GM12878 (cell line): ENCODE measurements around the gene ITPKA.

Experiments
- CTCF ChIP-seq, 3 experiments: IDR thresholded peaks in 2 of 3; conservative IDR thresholded peaks in 1 of 3; 2 replicates each; pipeline ENCODE4 v1.5.1; 2011; ENCODE audit warnings: low read depth in 3 of 3, low read length in 3 of 3, mild to moderate bottlenecking in 3 of 3, control low read depth in 2 of 3, moderate library complexity in 2 of 3, inconsistent platforms in 1 of 3, mixed read lengths in 1 of 3; ENCODE audit not compliant: control insufficient read depth in 2 of 3, insufficient read depth in 1 of 3; ENCODE audit errors: extremely low read depth in 1 of 3
- EZH2 ChIP-seq: IDR thresholded peaks from 2 replicates; pipeline ENCODE4 v1.6.1; 2012; ENCODE audit warnings: low read depth, mild to moderate bottlenecking, control low read depth, inconsistent platforms, low read length, borderline replicate concordance; ENCODE audit not compliant: control insufficient read depth

GRCh38 chr15:41476416-41477048 is 17.1 kb upstream of the ITPKA start:
- no peak for TF ChIP-seq CTCF (IDR thresholded peaks at IDR 0.05 in 2 of 3, conservative IDR thresholded peaks at IDR 0.05 in 1 of 3; ENCODE audit: control insufficient read depth in 2 of 3, extremely low read depth in 1 of 3, insufficient read depth in 1 of 3, low read depth in 3 of 3, low read length in 3 of 3)
- TF ChIP-seq EZH2, result no peak
